Urinary bladder (tissue), 4 donors: ENCODE results near the gene MAP3K4. TPM values are rescaled to one million over a fixed set of nuclear protein-coding genes. Genes with fewer than 3 reads are reported as not detected.

ENCODE experiments used
- DNase-seq: peaks from one replicate; pipeline ENCODE4 v3.0.0-alpha.2; 2015; ENCODE audit errors: extremely low spot score
- H3K27ac ChIP-seq: one replicate; pipeline ENCODE4 v1.5.1; 2013; ENCODE audit warnings: low read depth, mild to moderate bottlenecking, moderate library complexity
- H3K36me3 ChIP-seq: one replicate; pipeline ENCODE4 v1.6.1; 2013; ENCODE audit warnings: mild to moderate bottlenecking, moderate library complexity; ENCODE audit not compliant: insufficient read depth
- H3K4me1 ChIP-seq: one replicate; pipeline ENCODE4 v1.6.1; 2013; ENCODE audit warnings: mild to moderate bottlenecking, moderate library complexity; ENCODE audit not compliant: insufficient read depth
- H3K4me3 ChIP-seq: one replicate; pipeline ENCODE4 v1.5.1; 2013; ENCODE audit warnings: low read depth, low read length
- WGBS: extraction: QIAGEN DNeasy Blood & Tissue Kit; methylation state at CpG from one replicate; pipeline ENCODE4 v1.1.7; 2013; 5-methylcytosine and 5-hydroxymethylcytosine counted together
- polyA plus RNA-seq: library from polyadenylated mRNA; stranded (reverse); fragments of 200-250 nt; gene quantifications from one replicate; pipeline ENCODE4 v1.2.3, GENCODE V29; 2013
- total RNA-seq: library from RNA; depleted of rRNA; stranded (reverse); fragments of >200 nt; gene quantifications from one replicate; pipeline ENCODE4 v1.2.3, GENCODE V29; 2014
- donor health status: healthy with polysubstance abuse.
- donor health status: healthy.

MAP3K4 gene
- total and polyA plus RNA-seq, 2 donors, result 12.3 to 74.4 TPM

DNA sequence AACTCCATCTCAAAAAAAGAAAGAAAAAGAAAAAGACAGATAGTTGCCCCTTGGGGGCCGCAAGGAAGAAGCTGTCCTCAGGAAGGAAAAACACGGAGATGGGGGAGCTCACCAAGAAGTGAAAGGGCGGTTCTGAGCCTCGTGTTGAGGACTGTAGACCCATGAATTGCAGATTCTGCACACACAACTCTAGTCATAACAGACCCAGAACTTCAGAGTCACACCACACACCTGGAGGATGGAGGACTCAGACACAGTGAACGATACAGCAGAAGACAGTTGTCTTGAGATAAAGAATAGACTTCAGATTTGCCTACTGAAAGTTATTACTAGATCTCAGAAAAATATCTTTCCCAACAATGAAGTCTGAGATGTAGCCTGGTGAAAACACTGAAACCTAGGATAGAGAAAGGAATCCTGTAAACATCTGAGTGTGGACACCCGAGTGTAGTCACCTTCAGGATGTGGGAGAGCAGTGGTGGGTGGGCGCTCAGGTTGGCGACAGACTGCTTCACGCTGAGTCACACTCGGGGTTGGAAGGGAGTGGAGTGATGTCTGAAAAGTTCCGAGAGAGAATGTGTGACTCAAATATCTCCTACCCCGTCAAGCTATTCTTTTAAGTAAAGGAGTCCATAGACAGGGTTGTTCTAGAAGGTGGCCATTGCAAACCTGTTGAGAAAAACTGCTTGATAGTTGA is 88.1 kb downstream of the MAP3K4 start:
- H3K36me3 ChIP-seq, result peaks cover 4% of the 10 kb centered on the region
- no peak for DNase-seq
- no peak overlapping the region for H3K4me3 ChIP-seq
- H3K4me1 ChIP-seq, result no peaks in the 10 kb centered on the region
- H3K27ac ChIP-seq, result no peak overlapping the region
- 91% methylated on average over 12 of the region's 12 CpGs for WGBS

DNA sequence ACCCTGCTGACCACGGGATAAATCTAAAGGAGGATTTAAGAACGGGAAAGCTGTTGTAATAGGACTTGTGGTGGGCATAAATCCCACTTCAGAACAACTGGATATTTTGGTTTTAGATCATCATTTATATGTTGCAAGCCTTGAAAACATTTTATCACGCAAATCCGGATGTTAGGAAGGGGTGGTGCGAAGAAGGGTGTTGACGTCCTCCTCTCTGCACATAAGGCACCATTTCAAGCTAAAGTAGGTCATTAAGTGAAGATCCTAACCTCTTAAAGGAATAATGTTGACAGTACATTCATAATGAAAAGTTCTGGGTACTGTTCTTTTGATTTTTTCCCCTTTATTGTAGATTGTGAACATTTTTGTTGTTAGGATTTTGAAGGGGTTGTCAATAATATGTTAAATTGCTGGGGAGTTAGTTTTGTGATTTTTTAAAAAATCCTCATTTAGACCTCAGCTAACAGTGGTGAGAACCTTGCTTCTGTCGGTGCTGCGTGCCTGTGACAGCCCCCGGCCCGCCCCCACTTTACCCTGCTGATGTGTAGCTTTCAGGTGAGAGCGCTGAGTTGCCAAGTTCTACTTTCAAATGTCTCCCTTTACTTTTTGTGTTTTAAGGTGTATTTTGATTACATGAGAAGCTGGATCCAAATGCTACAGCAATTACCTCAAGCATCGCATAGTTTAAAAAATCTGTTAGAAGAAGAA is 88.8 kb downstream of the MAP3K4 start:
- Histone ChIP-seq H3K27ac (no peak overlapping the region), H3K36me3 (peaks cover 4% of the 10 kb centered on the region), H3K4me1 (no peaks in the 10 kb centered on the region), H3K4me3 (no peak overlapping the region)
- 93% methylated on average over 12 of the region's 12 CpGs for WGBS
- DNase-seq, result no peak

DNA sequence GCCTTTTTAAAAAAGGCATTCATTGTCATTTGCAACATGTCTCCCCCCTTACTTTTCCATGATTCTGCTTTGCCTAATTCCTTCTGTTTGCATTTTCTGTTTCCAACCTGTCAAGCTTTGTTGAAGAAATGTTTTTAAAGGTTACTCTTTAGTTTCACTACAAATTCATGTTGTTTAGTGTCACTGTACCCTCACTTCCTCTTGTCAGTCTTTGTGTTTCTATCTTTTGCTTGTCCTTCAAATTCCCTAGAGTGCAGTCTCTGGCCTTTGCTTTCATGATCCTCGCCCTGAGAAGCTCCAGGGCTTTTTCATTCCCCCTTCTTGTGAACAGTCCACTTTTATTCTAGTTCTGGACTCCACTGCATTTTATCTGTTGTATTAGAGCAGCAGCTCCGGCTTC is 90.6 kb downstream of the MAP3K4 start:
- Histone ChIP-seq H3K4me1 (no peaks in the 10 kb centered on the region), H3K27ac (no peak overlapping the region), H3K4me3 (no peak overlapping the region), H3K36me3 (peaks cover 6% of the 10 kb centered on the region)
- DNase-seq, result no peak
- 85% methylated on average over 2 of the region's 2 CpGs for WGBS

DNA sequence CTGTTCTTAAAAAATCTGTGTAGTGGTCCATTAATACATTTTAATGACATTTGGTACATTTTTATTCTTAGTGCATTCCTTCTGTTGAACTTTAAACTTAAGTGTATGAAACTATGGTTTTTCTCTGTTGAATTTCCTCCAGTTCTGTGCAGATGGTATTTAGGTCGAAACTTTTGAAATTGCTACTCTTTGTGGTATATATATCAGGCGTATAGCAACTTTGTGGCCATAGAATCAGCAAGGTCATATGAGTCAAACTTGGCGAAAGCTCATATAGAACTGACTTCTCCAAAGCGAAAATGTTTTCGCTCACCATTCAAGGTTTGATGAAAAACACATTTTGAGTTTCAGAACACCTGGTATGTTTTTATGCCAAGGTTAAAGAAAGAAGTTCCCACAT is 93.7 kb downstream of the MAP3K4 start:
- H3K36me3 ChIP-seq, result peaks cover 8% of the 10 kb centered on the region
- no peak for DNase-seq
- no peak overlapping the region for H3K27ac ChIP-seq
- H3K4me1 ChIP-seq, result no peaks in the 10 kb centered on the region
- no peak overlapping the region for H3K4me3 ChIP-seq
- 96% methylated on average over 5 of the region's 5 CpGs for WGBS

DNA sequence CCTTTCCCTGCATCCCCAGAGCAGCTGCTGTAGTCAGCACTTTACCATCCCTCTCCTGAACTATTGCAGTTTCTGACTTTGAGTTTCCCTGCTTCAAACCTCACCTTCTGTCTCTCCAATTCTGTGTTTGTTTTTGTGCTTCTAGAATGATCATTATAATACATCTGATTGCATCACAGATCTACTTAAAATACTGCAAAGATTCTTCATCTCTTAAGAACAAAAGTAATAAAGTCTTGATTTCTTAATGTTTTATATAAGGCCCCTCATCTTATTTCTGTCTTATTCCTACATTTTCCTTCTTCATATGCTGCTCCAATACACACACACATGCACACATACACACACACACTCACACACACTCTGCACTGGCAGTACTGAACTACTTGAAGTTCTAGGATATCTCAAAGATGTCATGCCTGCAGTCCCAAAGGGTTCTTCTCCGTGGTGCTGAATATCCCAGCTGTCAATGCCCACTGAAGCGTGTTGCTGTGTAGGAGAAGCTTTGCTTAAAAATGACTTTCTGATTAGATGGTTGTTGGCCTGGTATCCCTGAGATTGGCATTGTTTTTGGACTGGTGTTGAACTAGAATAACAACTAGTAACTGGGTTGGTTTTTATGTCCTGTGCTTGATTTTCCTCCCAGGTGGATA is 97.2 kb downstream of the MAP3K4 start:
- Histone ChIP-seq H3K36me3 (peaks cover 6% of the 10 kb centered on the region), H3K4me1 (no peaks in the 10 kb centered on the region), H3K4me3 (no peak overlapping the region), H3K27ac (no peak overlapping the region)
- no peak for DNase-seq
- 78% methylated on average over 2 of the region's 2 CpGs for WGBS

DNA sequence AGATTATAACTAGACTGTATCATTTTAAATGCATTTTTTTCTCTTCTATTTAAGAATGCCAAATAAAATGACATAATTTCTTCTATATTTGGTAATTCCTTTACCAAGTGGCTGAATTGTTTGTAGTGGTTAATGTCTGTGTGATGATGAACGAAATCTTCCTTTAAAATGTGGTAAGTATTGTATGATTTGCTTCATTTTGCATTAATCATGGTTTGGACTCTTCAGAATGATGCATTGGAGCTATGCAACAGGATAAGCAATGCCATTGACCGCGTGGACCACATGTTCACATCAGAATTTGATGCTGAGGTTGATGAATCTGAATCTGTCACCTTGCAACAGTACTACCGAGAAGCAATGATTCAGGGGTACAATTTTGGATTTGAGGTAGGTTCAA is 99.6 kb downstream of the MAP3K4 start:
- WGBS, result 90% methylated on average over 4 of the region's 4 CpGs
- H3K27ac ChIP-seq, result no peak overlapping the region
- H3K36me3 ChIP-seq, result peaks cover 4% of the 10 kb centered on the region
- H3K4me3 ChIP-seq, result no peak overlapping the region
- no peak for DNase-seq
- H3K4me1 ChIP-seq, result no peaks in the 10 kb centered on the region

DNA sequence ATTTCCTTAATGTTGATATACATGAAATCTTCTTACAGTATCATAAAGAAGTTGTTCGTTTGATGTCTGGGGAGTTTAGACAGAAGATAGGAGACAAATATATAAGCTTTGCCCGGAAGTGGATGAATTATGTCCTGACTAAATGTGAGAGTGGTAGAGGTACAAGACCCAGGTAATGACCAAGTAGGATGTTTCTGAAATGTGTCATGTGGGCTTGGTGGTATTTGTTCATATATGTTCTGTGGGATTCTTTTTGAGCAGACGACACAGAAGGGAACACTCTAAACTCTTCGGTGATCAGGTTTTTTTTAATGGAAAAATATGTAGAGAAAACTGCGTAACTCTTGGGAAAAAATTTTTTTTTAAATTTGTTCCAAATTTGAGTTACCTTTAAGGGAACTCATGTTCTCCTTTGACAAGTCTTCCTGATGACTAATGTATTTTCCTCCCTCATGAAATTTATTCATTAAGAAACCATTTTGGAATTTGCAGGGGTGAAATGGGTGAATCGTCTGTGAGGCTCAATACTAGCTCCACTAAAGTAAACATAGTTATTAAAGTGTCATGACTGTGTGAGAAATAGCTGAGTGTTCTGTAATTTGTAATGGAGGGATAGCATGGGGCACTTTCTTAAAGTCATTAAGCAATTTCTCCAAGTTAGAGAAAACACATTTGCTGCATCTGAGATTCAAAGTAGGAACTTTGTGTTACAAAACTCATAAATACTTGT is 100.6 kb downstream of the MAP3K4 start:
- peaks cover 4% of the 10 kb centered on the region for H3K36me3 ChIP-seq

DNA sequence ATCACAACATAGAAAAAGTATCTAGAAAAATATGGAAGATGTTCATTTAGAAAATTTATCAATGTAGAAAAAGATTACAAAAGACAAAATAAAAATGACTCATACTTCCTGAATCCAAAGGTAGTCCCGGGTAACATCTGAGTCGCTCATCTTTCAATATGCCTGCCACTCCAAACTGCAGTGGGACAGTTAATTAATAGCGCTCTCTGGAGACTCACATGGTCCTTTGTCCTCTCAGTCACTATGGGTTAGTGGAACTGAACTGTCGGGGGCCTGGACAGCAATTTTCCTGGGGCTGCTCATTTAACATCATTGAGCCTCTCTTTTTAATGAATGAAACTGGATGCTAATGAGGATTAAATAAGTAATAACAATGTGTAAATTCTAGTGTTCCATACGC is 103.4 kb downstream of the MAP3K4 start:
- H3K4me3 ChIP-seq, result no peak overlapping the region
- H3K36me3 ChIP-seq, result peaks cover 8% of the 10 kb centered on the region
- H3K4me1 ChIP-seq, result no peaks in the 10 kb centered on the region
- H3K27ac ChIP-seq, result no peak overlapping the region
- DNase-seq, result no peak
- WGBS, result 78% methylated on average over 5 of the region's 5 CpGs

More for the DNA sequence above, 100.6 kb downstream of the MAP3K4 start:
- Histone ChIP-seq H3K27ac (no peak overlapping the region), H3K4me1 (no peaks in the 10 kb centered on the region), H3K4me3 (no peak overlapping the region)
- no peak for DNase-seq
- 81% methylated on average over 6 of the region's 6 CpGs for WGBS

DNA sequence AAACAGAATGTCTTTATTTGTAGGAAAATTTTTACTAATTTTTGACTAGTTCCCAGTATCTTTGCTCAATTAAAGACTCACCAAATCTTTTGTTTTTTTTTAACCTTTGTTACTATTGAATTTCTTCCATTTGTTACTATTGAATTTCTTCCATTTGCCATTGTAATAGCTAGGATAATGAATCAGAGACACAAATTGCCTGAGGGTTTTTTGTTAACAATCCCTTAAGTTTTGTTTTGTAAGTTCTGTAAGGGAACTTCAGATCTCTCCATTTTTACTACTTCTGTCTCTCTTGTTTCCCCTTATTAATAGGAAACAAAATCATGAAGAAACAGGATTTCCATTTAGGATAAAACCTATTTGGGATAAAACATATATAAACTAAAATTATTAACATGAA is 104.3 kb downstream of the MAP3K4 start:
- DNase-seq, result no peak
- Histone ChIP-seq H3K36me3 (peaks cover 6% of the 10 kb centered on the region), H3K27ac (no peak overlapping the region), H3K4me3 (no peak overlapping the region), H3K4me1 (no peaks in the 10 kb centered on the region)

DNA sequence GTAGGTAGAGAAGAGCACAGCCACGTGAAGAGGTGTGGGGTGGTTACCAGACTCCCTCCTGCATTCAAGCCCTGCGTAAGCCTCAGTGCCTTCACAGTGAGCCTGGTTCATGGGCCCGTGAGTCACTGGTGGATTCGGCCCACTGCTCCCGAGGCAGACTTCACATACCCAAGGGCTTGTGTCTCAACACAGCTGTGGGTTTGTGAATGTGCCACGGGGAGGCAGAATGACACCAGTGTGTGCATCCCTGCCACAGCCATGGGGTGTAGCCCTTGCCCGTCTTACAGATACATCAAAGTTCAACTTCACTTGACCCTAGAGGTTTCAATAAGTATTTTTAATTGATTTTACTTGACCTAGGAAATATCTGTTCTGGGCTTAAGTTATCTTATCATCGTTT is 108.5 kb downstream of the MAP3K4 start:
- WGBS, result 82% methylated on average over 8 of the region's 8 CpGs
- no peak overlapping the region for H3K4me3 ChIP-seq
- H3K4me1 ChIP-seq, result no peaks in the 10 kb centered on the region
- H3K27ac ChIP-seq, result no peak overlapping the region
- peaks cover 4% of the 10 kb centered on the region for H3K36me3 ChIP-seq
- no peak for DNase-seq

DNA sequence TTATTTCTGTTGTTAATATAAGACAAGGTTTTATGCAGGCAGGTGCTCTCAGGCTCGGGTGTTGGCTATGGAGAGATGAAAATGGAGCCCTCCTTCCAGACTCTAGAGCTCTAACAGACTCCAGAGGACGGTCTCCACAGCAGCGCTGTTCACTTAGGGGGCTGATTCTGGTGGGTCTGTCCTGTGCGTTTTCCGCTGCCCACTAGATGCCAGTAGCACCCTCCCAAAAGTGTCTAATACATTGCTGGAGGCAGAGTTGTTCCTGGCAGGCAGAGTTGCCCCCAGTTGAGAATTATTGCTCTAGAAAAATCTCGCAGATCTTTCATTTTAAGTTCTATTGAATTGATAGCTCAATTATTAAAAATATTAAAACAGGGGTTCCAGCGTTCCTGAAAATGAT is 109.9 kb downstream of the MAP3K4 start:
- 86% methylated on average over 7 of the region's 7 CpGs for WGBS
- DNase-seq, result no peak
- H3K36me3 ChIP-seq, result peaks cover 4% of the 10 kb centered on the region
- peaks cover 2% of the 10 kb centered on the region for H3K4me1 ChIP-seq
- H3K4me3 ChIP-seq, result no peak overlapping the region
- no peak overlapping the region for H3K27ac ChIP-seq

DNA sequence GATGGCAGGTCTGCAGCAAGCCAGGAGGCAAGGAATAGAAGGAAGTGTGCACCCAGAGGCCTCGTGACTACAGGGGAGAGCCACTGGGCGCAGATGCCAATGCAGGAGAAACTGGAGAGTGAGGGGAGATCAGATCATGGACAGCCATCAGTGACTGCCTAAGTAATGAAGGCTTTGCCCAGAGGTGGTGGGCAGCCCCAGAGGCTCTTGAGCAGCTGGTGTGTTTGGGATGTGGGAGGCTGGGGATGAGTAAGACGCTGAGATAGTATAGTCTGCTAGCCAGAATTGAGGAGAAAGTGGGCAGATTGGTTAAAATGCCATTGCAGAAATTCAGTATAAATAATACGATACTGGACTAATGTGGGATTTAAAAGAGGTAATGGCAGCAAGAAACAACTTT is 111.9 kb downstream of the MAP3K4 start:
- no peak overlapping the region for H3K27ac ChIP-seq
- no peak overlapping the region for H3K4me3 ChIP-seq
- 96% methylated on average over 4 of the region's 4 CpGs for WGBS
- DNase-seq, result no peak
- H3K4me1 ChIP-seq, result peaks cover 2% of the 10 kb centered on the region
- H3K36me3 ChIP-seq, result peaks cover 4% of the 10 kb centered on the region

DNA sequence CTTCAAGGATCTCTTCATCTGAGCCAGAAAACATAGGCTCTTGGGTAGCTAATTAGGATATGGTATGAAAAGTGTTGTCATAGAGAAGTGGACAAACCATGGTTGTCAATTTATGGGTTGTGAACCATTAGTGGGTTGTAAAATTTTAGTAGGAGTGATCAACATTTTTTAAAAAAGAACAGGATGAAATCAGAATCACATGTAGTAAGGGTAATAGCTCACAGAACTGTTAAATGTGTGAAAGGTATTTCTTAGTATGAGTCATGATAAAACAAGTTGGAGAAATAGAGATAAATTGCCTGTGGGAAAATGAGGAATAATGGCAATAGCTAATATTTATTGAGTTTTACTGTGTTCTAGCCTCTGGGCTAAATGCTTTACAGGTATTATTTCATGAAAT is 113.4 kb downstream of the MAP3K4 start:
- Histone ChIP-seq H3K4me3 (no peak overlapping the region), H3K36me3 (peaks cover 3% of the 10 kb centered on the region), H3K27ac (no peak overlapping the region), H3K4me1 (peaks cover 2% of the 10 kb centered on the region)
- DNase-seq, result no peak
